GM18520 (cell line): ENCODE data around the gene ROPN1B.

Experiments used
- ATAC-seq: cut with Tn5 transposase; IDR thresholded peaks from one replicate; pipeline ENCODE4 v1.9.1; 2021; ENCODE audit not compliant: unreplicated experiment

Gene ROPN1B

GRCh38 chr3:126003447-126004190 lies 34.6 kb downstream of the ROPN1B start:
- ATAC-seq = no peak

- ATAC-seq = no peak
These were observed 35.2 kb downstream of the ROPN1B start for GRCh38 chr3:126004217-126004616.

GRCh38 chr3:126004692-126005091 lies 35.7 kb downstream of the ROPN1B start:
- no peak for ATAC-seq

- no peak for ATAC-seq
These were observed 37.0 kb downstream of the ROPN1B start for GRCh38 chr3:126005951-126006350.

- no peak for ATAC-seq
These were observed 39.2 kb downstream of the ROPN1B start for GRCh38 chr3:126008219-126008618.

- ATAC-seq = no peak
These were observed 40.2 kb downstream of the ROPN1B start for GRCh38 chr3:126009181-126009580.

- ATAC-seq = no peak
These were observed 44.8 kb downstream of the ROPN1B start for GRCh38 chr3:126013751-126014156.

- no peak for ATAC-seq
These were observed 45.3 kb downstream of the ROPN1B start for GRCh38 chr3:126014252-126014651.

- ATAC-seq = no peak
These were observed 46.1 kb downstream of the ROPN1B start for GRCh38 chr3:126015075-126015474.

- ATAC-seq = no peak
These were observed 47.6 kb downstream of the ROPN1B start for GRCh38 chr3:126016616-126017015.

GRCh38 chr3:126017362-126017761 lies 48.4 kb downstream of the ROPN1B start:
- ATAC-seq = no peak

- no peak for ATAC-seq
These were observed 49.6 kb downstream of the ROPN1B start for GRCh38 chr3:126018545-126018944.

- ATAC-seq = no peak
These were observed 50.0 kb downstream of the ROPN1B start for GRCh38 chr3:126018995-126019394.

GRCh38 chr3:126019683-126020082 lies 50.7 kb downstream of the ROPN1B start:
- no peak for ATAC-seq

- ATAC-seq = no peak
These were observed 52.2 kb downstream of the ROPN1B start for GRCh38 chr3:126021224-126021623.

- no peak for ATAC-seq
These were observed 52.7 kb downstream of the ROPN1B start for GRCh38 chr3:126021702-126022101.

- ATAC-seq = no peak
These were observed 53.9 kb downstream of the ROPN1B start for GRCh38 chr3:126022741-126023359.

- no peak for ATAC-seq
These were observed 54.4 kb downstream of the ROPN1B start for GRCh38 chr3:126023390-126023789.

GRCh38 chr3:126024049-126024854 lies 55.3 kb downstream of the ROPN1B start:
- no peak for ATAC-seq

- no peak for ATAC-seq
These were observed 56.2 kb downstream of the ROPN1B start for GRCh38 chr3:126025116-126025729.

- ATAC-seq = no peak
These were observed 56.9 kb downstream of the ROPN1B start for GRCh38 chr3:126025862-126026261.
